Stimulated activated CD8-positive, alpha-beta memory T cell treated with anti-CD3 and anti-CD28 coated beads, Interleukin-7, amount 100 ng/mL, for 24 hours (primary cell): Measurements from ENCODE around the gene MAB21L3.

Experiments
- DNase-seq: peaks from one replicate; pipeline ENCODE4 v3.0.0-alpha.2; 2020; ENCODE audit warnings: low read depth

The MAB21L3 gene

GRCh38 chr1:116165572-116165971, 54.4 kb downstream of the MAB21L3 start:
- DNase-seq = no peak

DNA sequence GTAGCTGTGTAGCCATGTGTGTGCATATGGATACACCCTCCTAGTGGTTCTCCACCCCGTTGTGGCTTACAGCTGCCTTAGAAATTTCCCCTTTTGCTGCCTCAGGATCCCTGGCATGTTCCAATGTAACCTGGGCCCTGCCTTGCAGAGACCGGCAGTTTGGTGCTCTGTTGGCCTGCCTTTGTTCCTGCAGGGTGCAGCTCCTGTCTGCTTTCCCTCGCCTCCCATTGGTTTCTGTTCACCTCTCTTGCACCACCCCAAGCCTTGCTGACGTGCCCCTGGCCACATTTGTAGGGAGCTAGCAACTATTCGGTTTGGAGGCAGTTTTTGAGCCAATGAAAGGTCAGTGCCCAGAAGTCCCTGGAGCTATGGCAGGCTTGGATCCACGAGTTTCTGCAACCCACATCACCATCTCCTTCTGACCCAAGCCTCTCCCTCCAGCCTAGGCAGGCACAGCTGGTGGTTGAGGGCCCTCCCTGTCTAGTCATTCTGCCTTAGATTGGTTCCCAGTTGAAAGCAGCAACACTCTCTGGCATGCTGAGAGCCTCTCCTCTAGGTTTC, 54.9 kb downstream of the MAB21L3 start:
- no peak for DNase-seq

GRCh38 chr1:116166655-116167054, 55.5 kb downstream of the MAB21L3 start:
- no peak for DNase-seq

DNA sequence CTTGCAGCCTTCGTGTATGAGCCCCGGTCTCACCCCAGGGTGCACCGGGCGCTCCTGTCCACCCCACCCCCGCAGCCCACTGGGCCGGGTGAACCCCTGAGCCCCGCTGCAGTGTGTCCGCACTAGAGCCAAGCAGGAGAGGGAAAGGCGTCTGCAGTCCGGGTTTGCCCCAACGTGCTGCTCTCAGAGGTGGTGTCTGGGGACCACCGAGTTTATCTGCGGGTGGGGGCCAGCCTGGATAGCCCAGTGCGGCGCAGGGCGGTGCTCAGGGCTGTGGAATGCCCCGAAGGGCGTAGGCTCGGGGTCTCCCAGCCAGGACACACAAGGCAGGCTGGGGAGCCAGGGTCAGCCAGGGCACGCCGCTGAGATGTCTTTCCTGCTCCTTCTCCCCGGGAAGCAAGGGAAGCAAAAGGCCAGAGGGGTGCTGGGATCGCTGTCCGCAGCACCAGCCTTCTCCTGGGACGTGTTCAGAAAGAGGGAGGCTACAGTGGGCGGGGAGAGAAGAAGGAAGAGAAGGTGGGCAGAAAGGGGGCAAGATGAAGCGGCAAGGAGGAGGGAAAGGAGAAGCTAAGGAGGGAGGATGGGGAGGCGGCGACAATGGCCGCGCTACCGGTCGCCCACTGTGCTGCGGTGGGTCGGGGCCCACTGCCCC, 56.6 kb downstream of the MAB21L3 start:
- no peak for DNase-seq

GRCh38 chr1:116168277-116169032, 57.3 kb downstream of the MAB21L3 start:
- DNase-seq = peak; percentile 73

- DNase-seq = no peak
Measured at GRCh38 chr1:116169898-116170297, 58.7 kb downstream of the MAB21L3 start.

DNA sequence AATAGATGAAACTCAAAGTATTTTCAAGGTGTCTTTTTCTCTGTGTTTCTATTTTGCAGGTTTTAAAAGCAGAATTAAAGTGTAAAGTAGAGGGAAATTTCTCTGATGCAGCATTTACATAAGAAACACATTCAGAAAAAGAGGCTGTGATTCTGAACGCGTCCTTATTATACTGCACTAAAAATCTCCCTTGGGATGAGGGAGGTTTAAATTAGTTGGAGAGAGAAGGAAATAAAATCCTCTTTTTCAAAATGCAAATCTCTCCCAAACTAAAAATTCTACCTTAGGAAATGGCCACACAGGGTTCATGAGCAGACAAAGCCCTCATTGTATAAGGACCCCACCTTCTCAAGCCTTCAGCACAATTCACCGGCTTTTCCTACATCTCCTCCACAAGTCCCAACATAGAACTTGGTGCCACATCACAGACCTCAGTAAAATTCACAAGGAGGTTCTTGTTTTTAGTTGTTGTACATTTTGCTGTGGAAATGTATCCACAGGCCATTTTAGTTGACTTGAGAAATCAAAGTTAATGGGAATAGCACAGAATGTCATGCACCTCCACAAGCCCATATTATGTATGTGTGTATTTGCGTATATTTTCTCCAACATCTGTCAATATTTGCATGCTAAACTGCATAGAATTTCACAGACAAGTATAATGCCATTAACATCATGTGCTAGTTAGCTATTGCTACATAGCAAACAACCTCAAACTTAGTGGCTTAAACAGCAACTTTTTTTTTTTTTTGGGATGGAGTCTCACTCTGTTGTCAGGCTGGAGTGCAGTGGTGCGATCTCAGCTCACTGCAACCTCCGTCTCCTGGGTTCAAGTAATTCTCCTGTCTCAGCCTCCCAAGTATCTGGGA, 59.8 kb downstream of the MAB21L3 start:
- DNase-seq = no peak

GRCh38 chr1:116172666-116173065, 61.5 kb downstream of the MAB21L3 start:
- DNase-seq = no peak

- DNase-seq = no peak
Measured at GRCh38 chr1:116175611-116176010, 64.4 kb downstream of the MAB21L3 start.

DNA sequence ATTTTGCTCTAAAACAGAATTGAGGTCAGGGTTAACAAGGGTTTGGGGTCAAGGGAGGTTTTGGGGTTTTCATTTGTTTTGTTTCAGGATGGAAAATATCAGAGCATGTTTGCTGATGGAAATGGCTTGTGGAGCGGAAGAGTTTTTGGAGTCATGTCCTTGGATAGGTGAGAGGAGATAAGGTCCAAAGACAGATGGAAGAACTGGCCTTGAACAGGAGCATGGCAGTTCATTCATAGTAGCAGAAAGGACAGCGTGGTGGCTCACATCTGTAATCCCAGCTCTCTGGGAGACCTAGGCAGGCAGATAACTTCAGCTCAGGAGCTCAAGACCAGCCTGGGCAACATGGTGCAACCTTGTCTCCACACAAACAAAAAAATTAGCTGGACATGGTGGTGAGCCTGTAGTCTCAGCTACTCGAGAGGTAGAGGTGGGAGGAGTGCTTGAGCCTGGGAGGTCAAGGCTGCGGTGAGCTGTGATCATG, 65.1 kb downstream of the MAB21L3 start:
- DNase-seq = no peak

GRCh38 chr1:116177861-116178260, 66.7 kb downstream of the MAB21L3 start:
- DNase-seq = no peak

GRCh38 chr1:116178837-116179236, 67.6 kb downstream of the MAB21L3 start:
- no peak for DNase-seq

DNA sequence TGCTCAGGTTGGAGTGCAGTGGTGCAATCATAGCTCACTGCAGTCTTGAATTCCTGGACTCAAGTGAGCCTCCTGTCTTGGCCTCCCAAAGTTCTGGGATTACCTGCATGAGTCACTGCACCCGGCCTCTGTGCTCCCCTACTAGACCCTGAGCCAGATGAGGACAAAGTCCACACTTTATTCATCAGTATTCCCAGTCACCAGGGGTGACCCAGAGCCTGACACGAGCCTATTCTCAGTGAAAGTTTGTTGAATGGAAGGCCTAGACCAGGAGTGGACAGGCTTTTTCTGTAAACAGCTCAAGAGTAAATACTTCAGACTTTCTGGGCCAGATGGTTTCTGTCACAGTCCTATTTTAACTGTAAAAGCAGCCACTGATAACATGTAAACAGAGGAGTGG, 68.2 kb downstream of the MAB21L3 start:
- no peak for DNase-seq

GRCh38 chr1:116179964-116180363, 68.8 kb downstream of the MAB21L3 start:
- DNase-seq = no peak

GRCh38 chr1:116182019-116182714, 71.0 kb downstream of the MAB21L3 start:
- no peak for DNase-seq
